Muscle layer of colon (tissue), 2 donors: ENCODE results near the gene CNIH2.

Experiments used
- H3K27ac ChIP-seq: one replicate; pipeline ENCODE4 v1.7.0; 2013; ENCODE audit warnings: low read depth, mild to moderate bottlenecking, low read length, moderate library complexity
- H3K27me3 ChIP-seq, 2 donors: one replicate each; pipeline ENCODE4 v1.7.0; 2013; ENCODE audit warnings: low read length in 2 of 2, mild to moderate bottlenecking in 2 of 2; ENCODE audit not compliant: insufficient read depth in 2 of 2, control insufficient read depth in 1 of 2
- H3K36me3 ChIP-seq: one replicate; pipeline ENCODE4 v1.7.0; 2013; ENCODE audit warnings: mild to moderate bottlenecking, low read length; ENCODE audit not compliant: insufficient read depth
- H3K4me1 ChIP-seq: one replicate; pipeline ENCODE4 v1.7.0; 2013; ENCODE audit warnings: mild to moderate bottlenecking, low read length; ENCODE audit not compliant: insufficient read depth
- H3K4me3 ChIP-seq, 2 donors: one replicate each; pipeline ENCODE4 v1.7.0; 2013; ENCODE audit warnings: low read length in 2 of 2, low read depth in 1 of 2, mild to moderate bottlenecking in 1 of 2, moderate library complexity in 1 of 2
- H3K9ac ChIP-seq: one replicate; pipeline ENCODE4 v1.7.0; 2013; ENCODE audit warnings: low read length
- H3K9me3 ChIP-seq: one replicate; pipeline ENCODE4 v1.7.0; 2013; ENCODE audit warnings: mild to moderate bottlenecking, low read length
- donor health status: abdominal sarcoma.
- donor health status: Adenocarcinoma of cecum.

CNIH2 gene

GRCh38 chr11:66259956-66260355, 18.0 kb upstream of the CNIH2 start:
- H3K9me3 ChIP-seq: no peaks in the 10 kb centered on the region
- H3K27me3 ChIP-seq: no peaks in the 10 kb centered on the region
- H3K27ac ChIP-seq: no peak overlapping the region
- no peak overlapping the region for H3K4me3 ChIP-seq
- H3K9ac ChIP-seq: no peak overlapping the region
- H3K36me3 ChIP-seq: peaks cover 49% of the 10 kb centered on the region
- H3K4me1 ChIP-seq: peaks cover 10% of the 10 kb centered on the region

- Histone ChIP-seq H3K36me3 (peaks cover 56% of the 10 kb centered on the region), H3K4me1 (peaks cover 14% of the 10 kb centered on the region), H3K9ac (no peak overlapping the region), H3K9me3 (no peaks in the 10 kb centered on the region), H3K4me3 (no peak overlapping the region), H3K27ac (no peak overlapping the region), H3K27me3 (no peaks in the 10 kb centered on the region)
These were observed 16.4 kb upstream of the CNIH2 start for GRCh38 chr11:66261578-66261977.

- H3K4me3 ChIP-seq: no peak overlapping the region
- H3K4me1 ChIP-seq: peaks cover 17% of the 10 kb centered on the region
- no peaks in the 10 kb centered on the region for H3K27me3 ChIP-seq
- H3K27ac ChIP-seq: no peak overlapping the region
- no peak overlapping the region for H3K9ac ChIP-seq
- peaks cover 56% of the 10 kb centered on the region for H3K36me3 ChIP-seq
- no peaks in the 10 kb centered on the region for H3K9me3 ChIP-seq
These were observed 15.8 kb upstream of the CNIH2 start for GRCh38 chr11:66262191-66262590.

GRCh38 chr11:66262696-66263095, 15.3 kb upstream of the CNIH2 start:
- Histone ChIP-seq H3K9ac (no peak overlapping the region), H3K9me3 (no peaks in the 10 kb centered on the region), H3K4me3 (no peak overlapping the region), H3K4me1 (peaks cover 17% of the 10 kb centered on the region), H3K36me3 (peaks cover 56% of the 10 kb centered on the region), H3K27ac (no peak overlapping the region), H3K27me3 (no peaks in the 10 kb centered on the region)

GRCh38 chr11:66263231-66263630, 14.7 kb upstream of the CNIH2 start:
- Histone ChIP-seq H3K9ac (no peak overlapping the region), H3K27me3 (no peaks in the 10 kb centered on the region), H3K4me1 (peaks cover 17% of the 10 kb centered on the region), H3K36me3 (peaks cover 56% of the 10 kb centered on the region), H3K27ac (no peak overlapping the region), H3K4me3 (no peak overlapping the region), H3K9me3 (no peaks in the 10 kb centered on the region)

GRCh38 chr11:66263785-66264184, 14.2 kb upstream of the CNIH2 start:
- H3K4me3 ChIP-seq: no peak overlapping the region
- H3K27me3 ChIP-seq: no peaks in the 10 kb centered on the region
- H3K9ac ChIP-seq: no peak overlapping the region
- H3K36me3 ChIP-seq: peaks cover 56% of the 10 kb centered on the region
- H3K9me3 ChIP-seq: no peaks in the 10 kb centered on the region
- H3K27ac ChIP-seq: no peak overlapping the region
- H3K4me1 ChIP-seq: peaks cover 13% of the 10 kb centered on the region

- H3K4me3 ChIP-seq: no peak overlapping the region
- no peak overlapping the region for H3K27ac ChIP-seq
- H3K4me1 ChIP-seq: peaks cover 15% of the 10 kb centered on the region
- H3K36me3 ChIP-seq: peaks cover 53% of the 10 kb centered on the region
- no peaks in the 10 kb centered on the region for H3K27me3 ChIP-seq
- H3K9ac ChIP-seq: no peak overlapping the region
- H3K9me3 ChIP-seq: no peaks in the 10 kb centered on the region
These were observed 13.6 kb upstream of the CNIH2 start for GRCh38 chr11:66264383-66264782.

- peaks cover 47% of the 10 kb centered on the region for H3K36me3 ChIP-seq
- H3K9me3 ChIP-seq: no peaks in the 10 kb centered on the region
- H3K27ac ChIP-seq: no peak overlapping the region
These were observed 13.1 kb upstream of the CNIH2 start for GRCh38 chr11:66264914-66265313.

GRCh38 chr11:66265531-66266377, 12.2 kb upstream of the CNIH2 start:
- H3K9ac ChIP-seq: no peak overlapping the region

More at GRCh38 chr11:66264914-66265313, 13.1 kb upstream of the CNIH2 start:
- Histone ChIP-seq H3K4me1 (peaks cover 20% of the 10 kb centered on the region), H3K4me3 (no peak overlapping the region), H3K27me3 (no peaks in the 10 kb centered on the region), H3K9ac (no peak overlapping the region)

GRCh38 chr11:66266378-66267038, 11.5 kb upstream of the CNIH2 start:
- peak overlapping the region; percentile 40 to 60 for H3K4me3 ChIP-seq

More at GRCh38 chr11:66265531-66266377, 12.2 kb upstream of the CNIH2 start:
- Histone ChIP-seq H3K36me3 (peaks cover 43% of the 10 kb centered on the region), H3K4me1 (peaks cover 28% of the 10 kb centered on the region), H3K27ac (no peak overlapping the region), H3K4me3 (no peak overlapping the region), H3K27me3 (no peaks in the 10 kb centered on the region), H3K9me3 (no peaks in the 10 kb centered on the region)

GRCh38 chr11:66267039-66267378, 11.0 kb upstream of the CNIH2 start:
- Histone ChIP-seq H3K27ac (peak overlapping the region; percentile 100), H3K36me3 (peaks cover 39% of the 10 kb centered on the region), H3K4me3 (peak overlapping the region; percentile 40 to 60), H3K27me3 (no peaks in the 10 kb centered on the region), H3K9me3 (no peaks in the 10 kb centered on the region), H3K9ac (peak overlapping the region; percentile 40), H3K4me1 (peaks cover 30% of the 10 kb centered on the region)

More at GRCh38 chr11:66266378-66267038, 11.5 kb upstream of the CNIH2 start:
- Histone ChIP-seq H3K9ac (peak overlapping the region; percentile 40), H3K27ac (peak overlapping the region; percentile 100), H3K4me1 (peaks cover 30% of the 10 kb centered on the region), H3K36me3 (peaks cover 39% of the 10 kb centered on the region), H3K9me3 (no peaks in the 10 kb centered on the region), H3K27me3 (no peaks in the 10 kb centered on the region)
